Endothelial cell (in vitro differentiated cells): ENCODE measurements around the gene STK32A. TPM values are rescaled to one million over a fixed set of nuclear protein-coding genes. Genes with fewer than 3 reads are reported as not detected.

Source experiments
- DNase-seq: peaks from one replicate; pipeline ENCODE4 v3.0.0; 2021; ENCODE audit warnings: low spot score
- H3K27ac Mint-ChIP-seq: one replicate; pipeline ENCODE4 v1.8.0; 2021; ENCODE audit warnings: mixed read lengths, inconsistent platforms; ENCODE audit not compliant: unreplicated experiment
- H3K27me3 Mint-ChIP-seq: one replicate; pipeline ENCODE4 v1.8.0; 2021; ENCODE audit warnings: mild to moderate bottlenecking, moderate library complexity, mixed read lengths, inconsistent platforms; ENCODE audit not compliant: unreplicated experiment
- H3K36me3 Mint-ChIP-seq: one replicate; pipeline ENCODE4 v1.8.0; 2021; ENCODE audit warnings: mild to moderate bottlenecking, low read depth, mixed read lengths, inconsistent platforms; ENCODE audit not compliant: unreplicated experiment
- H3K4me1 Mint-ChIP-seq: one replicate; pipeline ENCODE4 v1.8.0; 2021; ENCODE audit warnings: mild to moderate bottlenecking, mixed read lengths, inconsistent platforms; ENCODE audit not compliant: unreplicated experiment
- H3K4me3 Mint-ChIP-seq: one replicate; pipeline ENCODE4 v1.8.0; 2021; ENCODE audit warnings: mild to moderate bottlenecking, mixed read lengths, inconsistent platforms; ENCODE audit not compliant: unreplicated experiment
- H3K9me3 Mint-ChIP-seq: one replicate; pipeline ENCODE4 v1.8.0; 2021; ENCODE audit warnings: mixed read lengths, inconsistent platforms; ENCODE audit not compliant: unreplicated experiment
- total RNA-seq: library from RNA; stranded (reverse); fragmentation: NEBNext Ultra II Directional; extraction: Animal tissue kit (Norgen Biotek cat#: 25700); gene quantifications from one replicate; pipeline ENCODE4 v1.2.1, GENCODE V29; 2021; ENCODE audit not compliant: unreplicated experiment
- TF ChIP-seq, protein P1 (sequence below): fragments of 200-600 bp; sonication (generic); IDR thresholded peaks from one replicate; pipeline ENCODE4 v1.5.0; 2021; ENCODE audit warnings: antibody characterized with exemption; ENCODE audit not compliant: unreplicated experiment

STK32A gene
- total RNA-seq, 1 donor from 2014 or later: 0.87 TPM

DNA sequence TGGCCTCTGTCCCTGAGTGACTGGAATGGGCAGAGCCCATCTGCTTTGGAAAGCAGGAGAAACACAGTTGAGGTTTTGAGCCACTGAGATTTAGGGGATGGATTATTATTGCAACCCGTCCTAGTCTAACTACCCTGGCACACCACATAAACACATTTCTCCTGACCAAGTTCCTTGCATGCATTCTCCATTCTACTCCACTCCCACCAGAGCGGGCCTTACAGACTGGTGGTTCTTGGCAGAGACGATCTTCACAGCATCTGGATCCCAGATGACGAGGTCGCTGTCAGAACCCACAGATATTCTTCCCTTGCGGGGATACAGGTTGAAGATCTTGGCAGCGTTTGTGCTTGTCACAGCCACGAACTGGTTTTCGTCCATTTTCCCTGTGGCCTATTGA, 164.0 kb downstream of the STK32A start:
- no peaks in the 10 kb centered on the region for H3K9me3 Mint-ChIP-seq
- no peak for DNase-seq
- H3K4me3 Mint-ChIP-seq: no peak overlapping the region
- H3K27me3 Mint-ChIP-seq: peaks cover 3% of the 10 kb centered on the region
- TF ChIP-seq, protein P1, sequence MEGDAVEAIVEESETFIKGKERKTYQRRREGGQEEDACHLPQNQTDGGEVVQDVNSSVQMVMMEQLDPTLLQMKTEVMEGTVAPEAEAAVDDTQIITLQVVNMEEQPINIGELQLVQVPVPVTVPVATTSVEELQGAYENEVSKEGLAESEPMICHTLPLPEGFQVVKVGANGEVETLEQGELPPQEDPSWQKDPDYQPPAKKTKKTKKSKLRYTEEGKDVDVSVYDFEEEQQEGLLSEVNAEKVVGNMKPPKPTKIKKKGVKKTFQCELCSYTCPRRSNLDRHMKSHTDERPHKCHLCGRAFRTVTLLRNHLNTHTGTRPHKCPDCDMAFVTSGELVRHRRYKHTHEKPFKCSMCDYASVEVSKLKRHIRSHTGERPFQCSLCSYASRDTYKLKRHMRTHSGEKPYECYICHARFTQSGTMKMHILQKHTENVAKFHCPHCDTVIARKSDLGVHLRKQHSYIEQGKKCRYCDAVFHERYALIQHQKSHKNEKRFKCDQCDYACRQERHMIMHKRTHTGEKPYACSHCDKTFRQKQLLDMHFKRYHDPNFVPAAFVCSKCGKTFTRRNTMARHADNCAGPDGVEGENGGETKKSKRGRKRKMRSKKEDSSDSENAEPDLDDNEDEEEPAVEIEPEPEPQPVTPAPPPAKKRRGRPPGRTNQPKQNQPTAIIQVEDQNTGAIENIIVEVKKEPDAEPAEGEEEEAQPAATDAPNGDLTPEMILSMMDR: no peak
- no peak overlapping the region for H3K27ac Mint-ChIP-seq
- peaks cover 4% of the 10 kb centered on the region for H3K36me3 Mint-ChIP-seq
- H3K4me1 Mint-ChIP-seq: peaks cover 4% of the 10 kb centered on the region

DNA sequence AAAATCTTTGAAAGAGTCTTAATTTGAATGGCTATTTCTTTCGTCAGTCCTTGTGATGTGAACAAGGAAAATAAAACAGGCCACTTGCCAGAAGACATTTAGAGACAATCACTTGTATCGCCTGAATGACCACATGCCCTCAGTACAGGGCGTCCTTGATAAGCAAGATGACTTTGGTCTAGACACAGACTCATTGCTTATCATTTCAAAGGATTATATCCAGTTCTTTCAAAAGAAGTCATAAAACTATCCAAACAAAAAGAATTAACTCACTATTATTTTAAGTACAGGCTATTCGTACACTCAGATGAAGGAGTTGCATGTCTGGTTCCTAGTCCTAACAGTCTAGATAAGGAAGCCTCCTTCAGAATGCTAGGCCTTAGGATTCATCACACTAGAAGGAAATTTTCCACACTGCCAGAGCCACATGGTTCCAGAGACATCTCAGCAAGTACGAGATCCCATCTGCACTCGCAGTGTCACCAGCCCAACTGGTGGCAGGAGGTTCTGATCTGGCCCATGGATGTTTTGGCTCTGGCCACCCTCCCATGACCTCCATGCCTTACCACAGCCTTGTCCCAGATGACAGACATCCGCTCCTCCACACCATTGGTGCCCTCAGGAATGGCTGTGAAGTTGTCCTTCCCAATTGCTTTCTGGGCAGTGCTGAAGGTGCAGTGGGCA, 165.4 kb downstream of the STK32A start:
- TF ChIP-seq, protein P1: no peak
- no peak overlapping the region for H3K27ac Mint-ChIP-seq
- H3K27me3 Mint-ChIP-seq: peaks cover 3% of the 10 kb centered on the region
- DNase-seq: no peak
- H3K4me3 Mint-ChIP-seq: no peak overlapping the region
- H3K9me3 Mint-ChIP-seq: no peaks in the 10 kb centered on the region
- peaks cover 11% of the 10 kb centered on the region for H3K4me1 Mint-ChIP-seq
- peaks cover 4% of the 10 kb centered on the region for H3K36me3 Mint-ChIP-seq

DNA sequence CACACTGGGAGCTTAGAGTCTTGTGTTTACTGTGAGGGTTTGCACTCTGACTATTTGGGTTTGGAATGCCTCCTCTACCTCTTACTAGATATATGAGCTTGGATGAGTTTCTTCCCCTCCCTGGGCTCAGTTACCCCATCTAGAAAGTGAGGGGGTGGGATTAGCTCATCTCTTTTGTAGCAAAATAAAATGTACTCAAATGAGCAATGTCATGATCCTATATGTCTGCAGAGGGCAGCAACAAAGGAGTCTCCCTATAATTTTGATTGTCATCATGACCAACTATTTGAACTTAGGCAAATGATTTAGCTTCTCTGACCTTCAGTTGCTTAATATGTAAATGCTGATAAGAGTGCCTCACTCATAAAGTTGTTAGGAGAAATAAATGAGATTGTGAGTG, 166.1 kb downstream of the STK32A start:
- peaks cover 3% of the 10 kb centered on the region for H3K27me3 Mint-ChIP-seq
- peaks cover 4% of the 10 kb centered on the region for H3K36me3 Mint-ChIP-seq
- TF ChIP-seq, protein P1: no peak
- no peak overlapping the region for H3K4me3 Mint-ChIP-seq
- no peak overlapping the region for H3K27ac Mint-ChIP-seq
- no peaks in the 10 kb centered on the region for H3K9me3 Mint-ChIP-seq
- peaks cover 11% of the 10 kb centered on the region for H3K4me1 Mint-ChIP-seq
- DNase-seq: no peak

DNA sequence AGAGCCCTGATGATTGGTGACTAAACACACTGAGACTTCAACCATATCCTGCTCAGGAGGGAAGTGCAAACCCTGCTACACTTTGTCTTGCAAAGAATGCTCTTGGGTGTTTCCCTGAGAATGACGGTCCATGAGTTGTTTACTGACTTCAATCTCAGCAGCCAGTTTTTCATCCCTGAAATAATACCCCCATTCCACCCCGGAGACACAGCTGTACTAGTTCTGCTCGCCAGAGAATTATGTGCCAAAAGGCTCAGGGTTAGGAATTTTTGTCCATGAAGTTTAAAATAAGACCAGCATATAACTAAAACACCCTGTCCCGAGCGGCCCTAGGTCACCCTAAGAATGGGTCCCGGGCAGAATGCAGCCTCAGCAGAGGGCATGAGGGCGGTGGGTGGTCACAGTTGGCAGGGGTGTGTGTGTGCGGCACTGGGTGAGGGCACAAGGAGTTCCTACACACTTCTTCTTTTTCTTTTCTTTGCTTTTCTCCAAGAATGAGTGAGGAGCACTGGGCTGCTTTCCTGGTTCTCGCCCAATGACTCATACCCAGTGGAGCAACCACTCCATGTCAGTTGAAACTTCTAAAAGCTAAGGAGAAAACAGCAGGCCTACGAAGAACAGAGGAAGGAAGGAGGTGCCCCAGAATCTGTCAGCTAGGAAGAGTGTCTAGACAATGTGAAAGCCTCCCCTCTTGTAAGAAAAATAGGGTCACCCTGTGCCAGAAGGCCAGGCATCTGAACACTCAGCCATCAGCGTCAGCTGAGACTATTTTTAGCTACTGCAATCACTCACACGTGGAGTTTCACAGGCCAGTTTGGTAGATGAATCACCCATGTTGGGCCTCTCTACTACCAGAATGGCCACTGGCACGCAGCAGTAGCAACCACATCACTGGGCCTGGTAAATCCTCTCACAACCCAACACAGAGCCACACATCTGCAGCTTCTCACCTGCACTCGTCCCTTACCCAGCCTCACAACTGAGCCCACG, 169.1 kb downstream of the STK32A start:
- Mint-ChIP-seq H3K4me1 (peaks cover 11% of the 10 kb centered on the region), H3K27ac (no peak overlapping the region), H3K36me3 (no peaks in the 10 kb centered on the region), H3K4me3 (no peak overlapping the region), H3K27me3 (no peaks in the 10 kb centered on the region), H3K9me3 (no peaks in the 10 kb centered on the region)
- TF ChIP-seq, protein P1: no peak
- DNase-seq: no peak
